ENCODE measurements around the gene SAG.

Gene SAG

GRCh38 chr2:233289648-233290047 is 18.0 kb upstream of the SAG start:
- DNase-seq: no peak

- no peak for DNase-seq
These were observed 17.4 kb upstream of the SAG start for GRCh38 chr2:233290051-233290845.

- no peak for DNase-seq
These were observed 11.7 kb upstream of the SAG start for GRCh38 chr2:233295891-233296290.

- no peak for DNase-seq
These were observed 10.5 kb upstream of the SAG start for GRCh38 chr2:233297076-233297475.

- no peak for DNase-seq
These were observed 7.2 kb upstream of the SAG start for GRCh38 chr2:233300401-233300800.

GRCh38 chr2:233301248-233301647 is 6.4 kb upstream of the SAG start:
- no peak for DNase-seq

- DNase-seq: no peak
These were observed 5.8 kb upstream of the SAG start for GRCh38 chr2:233301811-233302210.

GRCh38 chr2:233303252-233303651 is 4.4 kb upstream of the SAG start:
- no peak for DNase-seq

GRCh38 chr2:233311241-233311926 is 3.8 kb downstream of the SAG start:
- DNase-seq: no peak

- no peak for DNase-seq
These were observed 5.3 kb downstream of the SAG start for GRCh38 chr2:233312874-233313273.

GRCh38 chr2:233314180-233314925 is 6.7 kb downstream of the SAG start:
- DNase-seq: no peak

GRCh38 chr2:233317196-233317943 is 9.8 kb downstream of the SAG start:
- no peak for DNase-seq

- no peak for DNase-seq
These were observed 11.6 kb downstream of the SAG start for GRCh38 chr2:233319256-233319655.

- DNase-seq: no peak
These were observed 12.9 kb downstream of the SAG start for GRCh38 chr2:233320470-233320869.

GRCh38 chr2:233321166-233321565 is 13.6 kb downstream of the SAG start:
- DNase-seq: no peak

- no peak for DNase-seq
These were observed 16.2 kb downstream of the SAG start for GRCh38 chr2:233323851-233324250.

GRCh38 chr2:233325256-233325655 is 17.6 kb downstream of the SAG start:
- no peak for DNase-seq

GRCh38 chr2:233325814-233326213 is 18.2 kb downstream of the SAG start:
- no peak for DNase-seq

- no peak for DNase-seq
These were observed 18.9 kb downstream of the SAG start for GRCh38 chr2:233326500-233326899.

- DNase-seq: no peak
These were observed 21.3 kb downstream of the SAG start for GRCh38 chr2:233328922-233329321.

GRCh38 chr2:233329489-233330135 is 22.0 kb downstream of the SAG start:
- DNase-seq: no peak

- DNase-seq: peak; percentile 50
These were observed 23.9 kb downstream of the SAG start for GRCh38 chr2:233331536-233331935.

GRCh38 chr2:233332125-233332524 is 24.5 kb downstream of the SAG start:
- DNase-seq: no peak
